ENCODE data around the gene PAPOLB. TPM values are rescaled to one million over a fixed set of nuclear protein-coding genes. Genes with fewer than 3 reads are reported as not detected.

Gene PAPOLB
- total and polyA plus RNA-seq, 10 of the 15 experiments (the other 5 are each of a cell fraction or from before 2014, with no cell fraction given), result 0.01 TPM; not detected in 9

- no peak overlapping the region for H3K4me2 ChIP-seq (ENCODE audit: control insufficient read depth, insufficient read depth)
- H3K27me3 ChIP-seq (replicated peaks in 1 of 2; ENCODE audit: control insufficient read depth in 2 of 2, insufficient read depth in 2 of 2, low read length in 1 of 2), result no peaks in the 10 kb centered on the region
- ChIA-PET SMC1A (ENCODE audit: uncharacterized antibody, unreplicated experiment) (no interaction called here), CTCF (no interaction called here), RAD21 (ENCODE audit: unreplicated experiment) (interaction anchor here (0.5 kb wide), 1 partner anchor 265 kb away, joined by 4 read pairs; no protein-coding TSS in a partner anchor), POLR2A (no interaction called here)
- no peaks in the 10 kb centered on the region for H4K20me1 ChIP-seq (ENCODE audit: control insufficient read depth, insufficient read depth)
- no peak overlapping the region for H3K4me3 ChIP-seq
- H3K79me2 ChIP-seq (ENCODE audit: control insufficient read depth, insufficient read depth, low read length), result no peaks in the 10 kb centered on the region
- intact Hi-C loops (cut with micrococcal nuclease; ENCODE audit: unreplicated experiment) (loop anchor here (10.0 kb wide), 1 partner anchor 151 kb away; no protein-coding TSS in a partner anchor), in situ Hi-C loops (cut with MboI) (no loop called here)
- ATAC-seq (no peak), DNase-seq (ENCODE audit: low read depth, low spot score) (no peak), FAIRE-seq (no peak)
- H3K9me3 ChIP-seq (replicated peaks; ENCODE audit: control insufficient read depth, insufficient read depth, low read length), result no peaks in the 10 kb centered on the region
- H3K36me3 ChIP-seq (ENCODE audit: control insufficient read depth in 2 of 2, insufficient read depth in 2 of 2, low read length in 1 of 2), result no peaks in the 10 kb centered on the region
- 23% methylated on average over 14 of the region's 14 CpGs for WGBS (ENCODE audit: insufficient coverage, insufficient replicate concordance, low lambda C conversion rate, missing lambda C conversion rate)
- TF ChIP-seq, protein P1, sequence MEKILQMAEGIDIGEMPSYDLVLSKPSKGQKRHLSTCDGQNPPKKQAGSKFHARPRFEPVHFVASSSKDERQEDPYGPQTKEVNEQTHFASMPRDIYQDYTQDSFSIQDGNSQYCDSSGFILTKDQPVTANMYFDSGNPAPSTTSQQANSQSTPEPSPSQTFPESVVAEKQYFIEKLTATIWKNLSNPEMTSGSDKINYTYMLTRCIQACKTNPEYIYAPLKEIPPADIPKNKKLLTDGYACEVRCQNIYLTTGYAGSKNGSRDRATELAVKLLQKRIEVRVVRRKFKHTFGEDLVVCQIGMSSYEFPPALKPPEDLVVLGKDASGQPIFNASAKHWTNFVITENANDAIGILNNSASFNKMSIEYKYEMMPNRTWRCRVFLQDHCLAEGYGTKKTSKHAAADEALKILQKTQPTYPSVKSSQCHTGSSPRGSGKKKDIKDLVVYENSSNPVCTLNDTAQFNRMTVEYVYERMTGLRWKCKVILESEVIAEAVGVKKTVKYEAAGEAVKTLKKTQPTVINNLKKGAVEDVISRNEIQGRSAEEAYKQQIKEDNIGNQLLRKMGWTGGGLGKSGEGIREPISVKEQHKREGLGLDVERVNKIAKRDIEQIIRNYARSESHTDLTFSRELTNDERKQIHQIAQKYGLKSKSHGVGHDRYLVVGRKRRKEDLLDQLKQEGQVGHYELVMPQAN (conservative IDR thresholded peaks at IDR 0.05), result no peak
- TF ChIP-seq E2F4 (IDR thresholded peaks at IDR 0.05; ENCODE audit: low read depth, low read length) (no peak), IRF4 (IDR thresholded peaks at IDR 0.05; ENCODE audit: low read depth, low read length) (no peak), HSF1 (IDR thresholded peaks at IDR 0.05; ENCODE audit: low read depth, low read length) (no peak), FOXK2 (IDR thresholded peaks at IDR 0.05) (no peak), SMAD1 (IDR thresholded peaks at IDR 0.05; ENCODE audit: low read depth, partially characterized antibody) (no peak), RFX5 (IDR thresholded peaks at IDR 0.05; ENCODE audit: low read depth, low read length) (no peak), POLR2AphosphoS2 (IDR thresholded peaks at IDR 0.05; ENCODE audit: low read depth, low read length) (no peak), FOXM1 (IDR thresholded peaks at IDR 0.05; ENCODE audit: low read depth, low read length) (no peak), BCL11A (IDR thresholded peaks at IDR 0.05; ENCODE audit: low read depth, low read length) (no peak), SUZ12 (IDR thresholded peaks at IDR 0.05; ENCODE audit: unreplicated experiment) (no peak), POU2F2 (IDR thresholded peaks at IDR 0.05; ENCODE audit: borderline replicate concordance, low read depth, low read length) (no peak)
- TF ChIP-seq, protein P2, sequence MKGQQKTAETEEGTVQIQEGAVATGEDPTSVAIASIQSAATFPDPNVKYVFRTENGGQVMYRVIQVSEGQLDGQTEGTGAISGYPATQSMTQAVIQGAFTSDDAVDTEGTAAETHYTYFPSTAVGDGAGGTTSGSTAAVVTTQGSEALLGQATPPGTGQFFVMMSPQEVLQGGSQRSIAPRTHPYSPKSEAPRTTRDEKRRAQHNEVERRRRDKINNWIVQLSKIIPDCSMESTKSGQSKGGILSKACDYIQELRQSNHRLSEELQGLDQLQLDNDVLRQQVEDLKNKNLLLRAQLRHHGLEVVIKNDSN (IDR thresholded peaks at IDR 0.05; ENCODE audit: borderline replicate concordance, extremely low read length, insufficient read depth, low read depth, low read length), result no peak
- TF ChIP-seq, protein P3, sequence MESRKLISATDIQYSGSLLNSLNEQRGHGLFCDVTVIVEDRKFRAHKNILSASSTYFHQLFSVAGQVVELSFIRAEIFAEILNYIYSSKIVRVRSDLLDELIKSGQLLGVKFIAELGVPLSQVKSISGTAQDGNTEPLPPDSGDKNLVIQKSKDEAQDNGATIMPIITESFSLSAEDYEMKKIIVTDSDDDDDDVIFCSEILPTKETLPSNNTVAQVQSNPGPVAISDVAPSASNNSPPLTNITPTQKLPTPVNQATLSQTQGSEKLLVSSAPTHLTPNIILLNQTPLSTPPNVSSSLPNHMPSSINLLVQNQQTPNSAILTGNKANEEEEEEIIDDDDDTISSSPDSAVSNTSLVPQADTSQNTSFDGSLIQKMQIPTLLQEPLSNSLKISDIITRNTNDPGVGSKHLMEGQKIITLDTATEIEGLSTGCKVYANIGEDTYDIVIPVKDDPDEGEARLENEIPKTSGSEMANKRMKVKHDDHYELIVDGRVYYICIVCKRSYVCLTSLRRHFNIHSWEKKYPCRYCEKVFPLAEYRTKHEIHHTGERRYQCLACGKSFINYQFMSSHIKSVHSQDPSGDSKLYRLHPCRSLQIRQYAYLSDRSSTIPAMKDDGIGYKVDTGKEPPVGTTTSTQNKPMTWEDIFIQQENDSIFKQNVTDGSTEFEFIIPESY (IDR thresholded peaks at IDR 0.05), result no peak
- no peaks in the 10 kb centered on the region for H3K4me1 ChIP-seq (ENCODE audit: control insufficient read depth, insufficient read depth, low read length)
- H2AFZ ChIP-seq (ENCODE audit: control insufficient read depth, low read depth, low read length), result no peak overlapping the region
- H3K9ac ChIP-seq (ENCODE audit: control insufficient read depth, insufficient read depth, low read length), result no peak overlapping the region
- no TSS peak for BruUV-seq (replicated peaks)
- no peak overlapping the region for H3K27ac ChIP-seq (ENCODE audit: control insufficient read depth, insufficient read depth)
Measured at GRCh38 chr7:4823441-4824119, 38.2 kb downstream of the PAPOLB start.

Data from GM12878 (cell line).